Omental fat pad (tissue), 4 donors: Measurements from ENCODE around the gene SMIM41. TPM values are rescaled to one million over a fixed set of nuclear protein-coding genes. Genes with fewer than 3 reads are reported as not detected.

ENCODE experiments used
- ATAC-seq: fragments of 150-250 bp; one replicate; pipeline ENCODE4 v1.9.1; 2016; ENCODE audit warnings: mild to moderate bottlenecking, moderate library complexity; ENCODE audit not compliant: low FRiP score
- DNase-seq: peaks from one replicate; pipeline ENCODE4 v3.0.0-alpha.2; 2019; ENCODE audit warnings: low spot score
- CTCF ChIP-seq, 3 donors: fragments of 450-650 bp; IDR thresholded peaks; one replicate each; pipeline ENCODE4 v1.5.1; 2016 to 2017; ENCODE audit warnings: antibody characterized with exemption in 3 of 3, mild to moderate bottlenecking in 3 of 3, moderate library complexity in 2 of 3
- total RNA-seq, 4 donors: library from RNA; depleted of rRNA; stranded (reverse); fragments of >200 nt; gene quantifications; one replicate each; pipeline ENCODE4 v1.1.0, GENCODE V29; 2016

SMIM41 gene
- total RNA-seq, 4 donors from 2014 or later, result 1.1 to 1.9 (median 1.1) TPM; not detected in 1

GRCh38 chr12:52074971-52075724 lies 4.4 kb upstream of the SMIM41 start:
- no peak for DNase-seq
- no peak for TF ChIP-seq CTCF (IDR thresholded peaks at IDR 0.05)
- ATAC-seq, result no peak

- TF ChIP-seq CTCF (IDR thresholded peaks at IDR 0.05), result no peak
- DNase-seq, result no peak
Observed at GRCh38 chr12:52076811-52077210, 2.7 kb upstream of the SMIM41 start.

GRCh38 chr12:52078276-52078675 lies 1.2 kb upstream of the SMIM41 start:
- DNase-seq (no peak), ATAC-seq (no peak)
- no peak for TF ChIP-seq CTCF (IDR thresholded peaks at IDR 0.05)

More at GRCh38 chr12:52076811-52077210, 2.7 kb upstream of the SMIM41 start:
- ATAC-seq, result no peak

- TF ChIP-seq CTCF (IDR thresholded peaks at IDR 0.05), result no peak
- DNase-seq (no peak), ATAC-seq (peak; percentile 16)
Observed at GRCh38 chr12:52080403-52081251, 1.1 kb downstream of the SMIM41 start.

GRCh38 chr12:52081263-52081733 lies 1.8 kb downstream of the SMIM41 start:
- no peak for ATAC-seq
- no peak for DNase-seq
- TF ChIP-seq CTCF (IDR thresholded peaks at IDR 0.05), result no peak

GRCh38 chr12:52082026-52082668 lies 2.6 kb downstream of the SMIM41 start:
- no peak for TF ChIP-seq CTCF (IDR thresholded peaks at IDR 0.05)
- DNase-seq, result no peak
- no peak for ATAC-seq
